ENCODE measurements around the gene MOGAT3.

DNA sequence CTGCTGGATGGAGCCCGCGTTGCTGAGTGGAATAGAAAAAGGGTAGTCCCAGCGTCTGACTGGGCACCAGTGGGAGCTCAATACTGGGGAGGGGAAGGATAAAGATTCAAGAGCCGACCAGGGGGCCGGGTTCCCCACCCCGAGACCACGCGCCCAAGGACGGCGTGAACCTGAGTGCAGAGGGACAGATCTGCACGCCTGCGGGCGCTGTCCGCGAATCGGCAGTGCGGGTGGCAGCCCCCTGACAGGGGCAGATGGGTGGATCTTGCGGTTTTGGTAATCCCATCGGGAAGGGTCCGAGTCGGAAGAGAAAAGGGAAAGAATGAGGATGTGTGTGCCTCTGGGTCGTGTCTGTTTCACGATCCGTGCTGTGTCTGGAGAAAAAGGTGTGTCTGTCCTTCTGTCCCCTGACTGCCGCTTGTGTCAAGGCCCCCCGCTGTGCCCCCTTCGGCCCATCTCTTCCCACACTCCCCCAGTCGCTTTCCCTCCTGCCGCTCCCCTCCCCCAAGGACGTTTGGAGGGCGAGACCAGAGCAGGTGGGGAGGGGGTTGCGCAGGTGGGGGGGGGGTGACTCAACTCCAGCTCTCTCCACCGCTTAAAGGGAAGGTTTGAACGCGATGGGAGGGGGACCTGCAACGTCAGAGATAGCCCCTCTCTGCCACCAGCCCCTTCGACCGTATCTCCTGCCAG, 34.7 kb downstream of the MOGAT3 start:
- TF ChIP-seq POLR2A (IDR thresholded peaks at IDR 0.05; ENCODE audit: low read depth): no peak
- TF ChIP-seq, protein P1, sequence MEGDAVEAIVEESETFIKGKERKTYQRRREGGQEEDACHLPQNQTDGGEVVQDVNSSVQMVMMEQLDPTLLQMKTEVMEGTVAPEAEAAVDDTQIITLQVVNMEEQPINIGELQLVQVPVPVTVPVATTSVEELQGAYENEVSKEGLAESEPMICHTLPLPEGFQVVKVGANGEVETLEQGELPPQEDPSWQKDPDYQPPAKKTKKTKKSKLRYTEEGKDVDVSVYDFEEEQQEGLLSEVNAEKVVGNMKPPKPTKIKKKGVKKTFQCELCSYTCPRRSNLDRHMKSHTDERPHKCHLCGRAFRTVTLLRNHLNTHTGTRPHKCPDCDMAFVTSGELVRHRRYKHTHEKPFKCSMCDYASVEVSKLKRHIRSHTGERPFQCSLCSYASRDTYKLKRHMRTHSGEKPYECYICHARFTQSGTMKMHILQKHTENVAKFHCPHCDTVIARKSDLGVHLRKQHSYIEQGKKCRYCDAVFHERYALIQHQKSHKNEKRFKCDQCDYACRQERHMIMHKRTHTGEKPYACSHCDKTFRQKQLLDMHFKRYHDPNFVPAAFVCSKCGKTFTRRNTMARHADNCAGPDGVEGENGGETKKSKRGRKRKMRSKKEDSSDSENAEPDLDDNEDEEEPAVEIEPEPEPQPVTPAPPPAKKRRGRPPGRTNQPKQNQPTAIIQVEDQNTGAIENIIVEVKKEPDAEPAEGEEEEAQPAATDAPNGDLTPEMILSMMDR (IDR thresholded peaks at IDR 0.05): no peak
